Hematopoietic multipotent progenitor cell treated with erythropoietin and hydrocortisone succinate and interleukin-3 and kit ligand, for 17 days (in vitro differentiated cells): ENCODE results near the gene FRMD4A.

Experiments used
- DNase-seq: peaks from one replicate; pipeline ENCODE4 v3.0.0-alpha.2; 2015; ENCODE audit warnings: low spot score

FRMD4A gene

DNA sequence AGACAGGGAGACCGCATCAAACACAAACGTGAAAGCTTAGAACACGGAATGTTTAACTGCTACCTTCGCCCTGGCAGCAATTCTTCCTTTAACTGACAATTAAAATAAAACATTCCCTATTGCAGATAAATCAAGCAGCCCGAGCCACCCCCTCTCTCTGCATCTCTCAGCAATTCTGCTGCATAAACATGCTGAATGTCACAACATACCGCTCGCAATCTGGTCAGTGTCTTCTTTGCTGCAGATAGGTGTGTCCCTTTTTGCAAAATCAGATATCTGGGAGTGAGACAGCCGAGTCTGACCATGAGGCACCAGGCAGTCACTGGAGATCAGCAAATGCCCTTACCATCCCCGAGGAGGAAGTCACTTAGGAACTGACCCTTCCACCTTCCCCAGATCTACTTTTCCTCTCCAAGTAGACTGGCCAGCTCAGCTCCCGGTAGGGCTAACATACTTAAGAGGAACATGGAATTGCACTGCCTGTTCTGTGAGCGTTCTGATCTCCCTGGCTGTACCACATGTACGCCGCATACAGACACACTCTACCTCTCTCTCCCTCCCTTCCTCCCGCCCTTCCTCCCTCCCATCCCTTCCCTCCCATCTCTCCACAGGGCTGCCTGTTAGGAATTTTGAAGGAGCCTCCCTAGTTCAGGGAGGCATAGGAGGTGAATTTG, at the start of gene FRMD4A:
FRMD4A (minus strand) TSS at position 537 of the 674 bp plus-strand sequence.
- no peak for DNase-seq

GRCh38 chr10:14379556-14380280, 49.0 kb upstream of the FRMD4A start:
- DNase-seq = no peak

DNA sequence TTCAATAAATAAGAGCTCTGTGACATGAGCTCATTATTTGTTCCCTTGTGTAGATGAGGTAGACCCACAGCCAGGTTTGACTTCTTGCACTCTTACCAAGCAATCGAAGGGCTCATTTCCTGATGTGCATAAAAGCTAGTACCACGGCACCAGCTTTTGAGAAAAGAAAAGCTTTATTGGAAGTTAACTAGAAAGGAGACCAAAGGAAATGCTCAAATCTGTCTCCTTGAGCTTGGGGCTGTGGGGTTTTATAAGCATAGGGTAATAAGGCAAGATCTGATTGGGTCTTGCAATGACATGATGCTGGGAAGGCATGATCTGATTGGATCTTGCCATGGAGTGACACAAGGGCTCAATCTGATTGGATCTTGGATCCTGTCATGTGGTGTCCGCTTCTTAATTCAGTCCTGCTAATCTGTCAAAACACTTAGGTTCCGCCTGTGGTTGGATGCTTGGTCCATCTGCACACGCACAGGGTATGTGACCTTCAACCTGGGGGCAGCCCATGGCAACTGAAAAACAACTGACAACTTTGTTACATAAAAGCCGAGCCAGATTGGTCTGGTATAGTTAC, 47.8 kb upstream of the FRMD4A start:
- no peak for DNase-seq

- DNase-seq = no peak
Observed at GRCh38 chr10:14377591-14378175, 47.0 kb upstream of the FRMD4A start.

- DNase-seq = no peak
Observed at GRCh38 chr10:14374745-14375445, 44.2 kb upstream of the FRMD4A start.

DNA sequence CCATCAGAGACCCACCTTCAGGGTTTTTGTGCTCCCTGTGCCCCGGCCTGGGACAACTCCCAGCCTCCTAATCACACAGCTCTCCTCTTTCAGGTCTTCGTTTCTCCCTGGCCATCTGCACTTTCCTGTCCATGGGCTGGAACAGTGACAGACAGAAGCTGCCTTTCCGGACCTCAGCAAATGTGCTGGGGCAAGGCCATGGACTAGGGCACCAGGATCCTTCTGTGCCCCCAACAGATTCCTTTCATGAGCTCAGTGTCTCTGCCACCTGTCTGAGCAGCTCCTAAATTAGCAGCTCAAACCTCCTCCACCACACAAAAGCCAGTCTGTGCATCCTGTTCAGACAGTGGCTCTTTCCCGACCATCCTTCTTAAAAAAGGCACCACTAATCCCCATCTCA, 41.9 kb upstream of the FRMD4A start:
- DNase-seq = no peak

DNA sequence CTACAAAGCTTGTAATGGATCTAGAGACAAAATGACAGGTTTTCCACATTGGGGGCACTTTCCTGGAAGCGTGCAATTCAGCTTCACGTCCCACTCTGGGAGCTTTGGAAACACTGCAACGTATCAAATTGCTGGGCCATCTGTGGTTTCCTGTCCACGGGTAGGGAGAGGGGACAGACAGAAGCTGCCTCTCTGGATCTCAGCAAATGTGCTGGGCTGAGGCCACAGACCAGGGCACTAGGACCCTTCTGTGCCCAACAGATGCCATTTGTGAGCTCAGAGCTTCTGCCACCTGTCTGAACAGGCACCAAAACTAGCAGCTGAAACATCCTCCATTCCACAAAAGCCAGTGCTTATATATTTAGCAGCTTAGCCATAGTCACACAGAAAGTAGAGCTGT, 40.9 kb upstream of the FRMD4A start:
- no peak for DNase-seq

DNA sequence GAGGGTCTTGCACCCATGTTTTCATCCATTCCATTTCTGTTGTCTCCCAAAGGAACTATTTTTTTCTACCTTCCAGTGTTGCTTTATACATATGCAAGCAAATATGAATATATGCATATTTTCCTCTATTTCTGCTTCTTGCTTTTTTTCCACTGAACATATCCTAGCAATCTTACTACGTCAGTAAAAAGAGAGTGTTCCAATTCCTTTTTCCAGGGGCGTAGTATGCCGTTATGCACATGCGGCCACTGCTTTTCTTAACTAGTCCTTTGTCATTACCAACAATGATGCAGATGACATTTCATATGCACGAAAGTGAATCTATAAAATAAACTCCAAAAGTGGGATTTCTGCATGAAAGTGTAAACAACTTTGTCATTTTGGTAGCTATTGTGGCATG, 40.2 kb upstream of the FRMD4A start:
- DNase-seq = no peak

GRCh38 chr10:14369906-14370305, 39.2 kb upstream of the FRMD4A start:
- no peak for DNase-seq

GRCh38 chr10:14366760-14367159, 36.0 kb upstream of the FRMD4A start:
- DNase-seq = no peak

DNA sequence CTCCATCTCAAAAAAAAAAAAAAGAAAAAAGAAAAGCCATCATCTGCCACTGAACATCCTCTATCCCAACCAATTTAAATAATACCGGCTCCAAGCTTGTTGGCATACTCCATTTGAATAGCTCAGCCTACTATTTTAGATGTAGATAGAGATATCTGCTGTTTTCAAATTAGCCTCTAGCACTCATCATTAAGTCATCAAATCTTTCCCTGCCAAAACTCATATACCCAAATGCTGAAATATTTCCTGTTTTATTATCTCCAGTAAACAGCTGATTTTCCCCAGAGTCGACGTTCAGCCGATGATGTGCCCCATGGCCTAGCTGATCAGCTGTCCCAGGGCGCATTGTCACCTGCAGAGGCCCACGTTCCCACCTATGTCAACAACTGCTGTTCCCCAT, 34.5 kb upstream of the FRMD4A start:
- no peak for DNase-seq

- DNase-seq = no peak
Observed at GRCh38 chr10:14362104-14362503, 31.4 kb upstream of the FRMD4A start.

DNA sequence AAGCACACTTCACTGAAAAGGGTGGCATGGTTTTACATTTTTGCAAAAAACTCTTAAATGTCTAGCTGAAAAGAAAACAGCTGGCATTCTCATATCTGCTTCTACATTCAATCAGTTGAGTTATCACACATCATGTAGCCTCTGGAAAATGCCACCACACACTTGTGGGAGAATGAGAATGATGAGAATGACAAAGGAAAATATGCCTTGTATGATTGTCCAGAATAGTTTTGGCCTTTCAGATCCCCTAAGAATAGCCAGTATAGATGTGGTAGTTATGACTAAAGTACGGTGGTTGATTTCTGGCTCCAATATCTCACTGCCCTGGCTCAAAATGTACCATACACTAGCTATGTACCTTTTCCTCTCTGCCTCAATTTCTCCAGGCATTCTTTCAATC, 30.2 kb upstream of the FRMD4A start:
- no peak for DNase-seq

GRCh38 chr10:14360515-14360914, 29.8 kb upstream of the FRMD4A start:
- DNase-seq = no peak

- no peak for DNase-seq
Observed at GRCh38 chr10:14358886-14359573, 28.3 kb upstream of the FRMD4A start.

DNA sequence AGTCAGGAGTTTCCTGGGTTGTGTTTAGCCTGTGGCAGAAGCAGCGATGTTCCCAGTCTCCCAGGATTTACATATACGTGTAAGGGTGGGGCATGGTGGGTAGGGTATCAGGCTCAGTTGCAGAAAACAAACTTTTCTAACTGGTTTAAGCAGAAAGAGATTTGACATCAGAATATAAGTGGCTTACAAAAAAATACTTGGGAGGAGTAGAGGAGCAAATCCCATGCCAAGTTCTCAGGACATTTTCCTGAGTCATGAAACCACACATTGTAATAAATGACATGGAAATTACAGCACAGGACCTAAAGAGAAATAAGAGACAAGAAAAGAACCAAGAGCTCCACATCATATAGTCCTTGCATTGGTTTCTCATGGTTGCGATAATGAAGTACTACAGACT, 26.2 kb upstream of the FRMD4A start:
- DNase-seq = no peak

DNA sequence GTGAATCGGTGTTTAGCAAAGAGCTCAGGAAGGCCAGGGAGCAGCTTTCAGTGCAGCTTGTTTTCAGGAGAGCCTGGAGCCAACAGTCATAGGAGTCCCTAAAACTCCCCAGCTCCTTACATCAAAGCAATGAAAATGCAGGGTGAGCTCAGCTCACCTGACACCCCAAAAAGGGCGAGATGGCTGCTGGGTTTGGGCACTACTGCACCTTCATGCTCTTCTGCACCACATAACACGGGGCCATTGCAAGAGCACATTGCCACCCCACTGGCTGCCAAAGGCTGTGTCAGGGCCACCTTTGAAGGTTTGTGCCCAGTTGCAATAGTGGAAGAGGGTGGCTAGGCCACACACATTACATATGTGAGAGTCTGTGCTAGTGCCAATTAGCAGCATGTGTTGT, 25.0 kb upstream of the FRMD4A start:
- DNase-seq = no peak

- DNase-seq = no peak
Observed at GRCh38 chr10:14353291-14353913, 22.7 kb upstream of the FRMD4A start.

DNA sequence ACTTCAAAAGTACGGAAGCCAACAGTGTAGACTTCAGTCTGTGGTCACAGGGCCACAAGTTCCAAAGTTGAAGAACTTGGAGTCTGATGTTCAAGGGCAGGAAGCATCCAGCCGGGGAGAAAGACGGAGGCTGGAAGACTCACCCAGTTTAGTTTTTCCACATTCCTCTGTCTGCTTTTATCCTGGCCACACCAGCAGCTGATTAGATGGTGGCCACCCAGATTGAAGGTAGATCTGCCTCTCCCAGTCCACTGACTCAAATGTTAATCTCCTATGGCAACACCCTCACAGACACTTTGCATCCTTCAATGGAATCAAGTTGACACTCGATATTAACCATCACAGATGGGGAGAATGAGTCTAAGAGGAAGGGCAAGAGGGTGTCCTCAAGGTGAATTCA, 19.3 kb upstream of the FRMD4A start:
- DNase-seq = no peak

GRCh38 chr10:14349081-14349480, 18.4 kb upstream of the FRMD4A start:
- no peak for DNase-seq

- DNase-seq = no peak
Observed at GRCh38 chr10:14345262-14345661, 14.5 kb upstream of the FRMD4A start.
